K562 (cell line): ENCODE measurements around the gene MAP2. TPM values are rescaled to one million over a fixed set of nuclear protein-coding genes. Genes with fewer than 3 reads are reported as not detected.

Experiments
- ATAC-seq: fragments of 200-7000 bp; cut with Tn5 transposase; 3 replicates; pipeline ENCODE4 v1.9.1; 2020; ENCODE audit warnings: moderate library complexity
- BruUV-seq: library from RNA; stranded (reverse); fragments of 400-500 nt; replicated peaks from 2 replicates; lab custom pipeline; 2021; lab: Mats Ljungman, UMichigan
- CTCF ChIA-PET: fragments of 300-600 bp; formaldehyde crosslinking; extraction: SDS; loops from one replicate; lab custom pipeline; 2021; ENCODE audit warnings: low intra/inter-chr PET ratio; lab: Yijun Ruan, JAX
- POLR2A ChIA-PET: fragments of 300-600, 350-650 bp; sonication (Branson Sonifier 250); formaldehyde crosslinking; extraction: SDS; loops from one replicate; lab custom pipeline; 2021; ENCODE audit warnings: antibody characterized with exemption, inconsistent platforms; lab: Yijun Ruan, JAX
- DNase-seq, 4 experiments: peaks; one replicate each; pipeline versions ENCODE4 v3.0.0 to v3.0.0-alpha.2; 2011 to 2018; ENCODE audit warnings: low spot score in 3 of 4, mixed read lengths in 3 of 4; ENCODE audit errors: extremely low read depth in 1 of 4
- FAIRE-seq: peaks from 2 replicates; lab custom pipeline; 2011; peaks lifted over from hg19 to GRCh38; lab: Jason Lieb, UNC
- H2AFZ ChIP-seq: 2 replicates; pipeline ENCODE4 v1.6.0; 2011; ENCODE audit warnings: low read depth, low read length, control low read depth, inconsistent platforms
- H3K27ac ChIP-seq: fragments of 200-600 bp; 3 replicates; pipeline ENCODE4 v1.8.0; 2011; ENCODE audit warnings: low read depth, mild to moderate bottlenecking, control low read depth, inconsistent platforms, low read length, moderate library complexity, mixed read lengths; ENCODE audit errors: extremely low read depth
- H3K27me3 ChIP-seq, 2 experiments: fragments of 300-600 bp in 1 of 2; 2 replicates in 1 of 2; 3 replicates in 1 of 2; pipeline versions ENCODE4 v1.6.0 to v1.8.0; 2011; ENCODE audit warnings: inconsistent platforms in 2 of 2, low read length in 2 of 2, mild to moderate bottlenecking in 1 of 2, mixed read lengths in 1 of 2, moderate library complexity in 1 of 2; ENCODE audit not compliant: control insufficient read depth in 2 of 2, insufficient read depth in 2 of 2
- H3K36me3 ChIP-seq: fragments of 300-600 bp; 3 replicates; pipeline ENCODE4 v1.8.0; 2011; ENCODE audit warnings: mild to moderate bottlenecking, low read length, inconsistent platforms; ENCODE audit not compliant: control insufficient read depth, insufficient read depth
- H3K4me1 ChIP-seq, 2 experiments: fragments of 200-600 bp in 1 of 2; replicated peaks in 1 of 2; 2 replicates in 1 of 2; 3 replicates in 1 of 2; pipeline versions ENCODE4 v1.5.1 to v1.8.0; 2011; ENCODE audit warnings: inconsistent platforms in 2 of 2, low read length in 2 of 2, mild to moderate bottlenecking in 1 of 2, mixed read lengths in 1 of 2, moderate library complexity in 1 of 2; ENCODE audit not compliant: control insufficient read depth in 2 of 2, insufficient read depth in 2 of 2
- H3K4me2 ChIP-seq: 2 replicates; pipeline ENCODE4 v1.6.1; 2011; ENCODE audit warnings: low read length, control low read depth, inconsistent platforms, mixed read lengths; ENCODE audit not compliant: insufficient read depth
- H3K4me3 ChIP-seq: fragments of 200-600 bp; sonication (generic), shearing (Covaris generic); 2 replicates; pipeline ENCODE4 v1.5.1; 2016; ENCODE audit warnings: control low read depth, inconsistent platforms
- H3K79me2 ChIP-seq: fragments of 200-600 bp; 3 replicates; pipeline ENCODE4 v1.8.0; 2011; ENCODE audit warnings: low read length, inconsistent platforms; ENCODE audit not compliant: control insufficient read depth, insufficient read depth
- H3K9ac ChIP-seq, 2 experiments: 2 replicates each; pipeline versions ENCODE4 v1.6.0 to v1.6.1; 2011; ENCODE audit warnings: low read depth in 2 of 2, low read length in 2 of 2, control low read depth in 1 of 2, inconsistent platforms in 1 of 2, mild to moderate bottlenecking in 1 of 2, mixed read lengths in 1 of 2; ENCODE audit not compliant: insufficient read depth in 1 of 2
- H3K9me1 ChIP-seq: one replicate; pipeline ENCODE4 v1.6.0; 2011; ENCODE audit warnings: inconsistent platforms, mild to moderate bottlenecking, low read length, moderate library complexity; ENCODE audit not compliant: control insufficient read depth, insufficient read depth
- H3K9me3 ChIP-seq: replicated peaks from 2 replicates; pipeline ENCODE4 v1.5.1; 2011; ENCODE audit warnings: low read depth, low read length, inconsistent platforms; ENCODE audit not compliant: control insufficient read depth, insufficient read depth
- H4K20me1 ChIP-seq: replicated peaks from 2 replicates; pipeline ENCODE4 v1.6.1; 2011; ENCODE audit warnings: low read length, inconsistent platforms, mixed read lengths; ENCODE audit not compliant: control insufficient read depth, insufficient read depth
- L3MBTL2 ChIP-seq: fragments of 450-650 bp; IDR thresholded peaks from 2 replicates; pipeline ENCODE4 v1.6.1; 2016; ENCODE audit warnings: mild to moderate bottlenecking, moderate library complexity
- NR2C2 ChIP-seq, 2 experiments: fragments of 200-800 bp in 1 of 2; sonication (Bioruptor generic) in 1 of 2; sonication (generic) in 1 of 2; formaldehyde crosslinking in 1 of 2; IDR thresholded peaks; 2 replicates each; pipeline versions ENCODE4 v1.6.1 to v1.8.0; 2016 to 2022; ENCODE audit warnings: mild to moderate bottlenecking in 1 of 2, missing compliant biosample characterization in 1 of 2, missing genetic modification characterization in 1 of 2, missing genetic modification reagents in 1 of 2
- RAD21 ChIP-seq, 2 experiments: fragments of 250-450 bp in 1 of 2; fragments of 450-650 bp in 1 of 2; sonication (Bioruptor Pico) in 1 of 2; formaldehyde crosslinking in 1 of 2; IDR thresholded peaks in 1 of 2; conservative IDR thresholded peaks in 1 of 2; 2 replicates each; pipeline versions ENCODE4 v1.4.0 to v1.8.0; 2020 to 2022; ENCODE audit warnings: mild to moderate bottlenecking in 2 of 2, moderate library complexity in 1 of 2
- SMARCB1 ChIP-seq: IDR thresholded peaks from 2 replicates; pipeline ENCODE4 v1.6.1; 2011; ENCODE audit warnings: improper control_type of control experiment, low read depth; ENCODE audit not compliant: insufficient read length
- in situ Hi-C: fragments of 300-500 bp; cut with MboI; formaldehyde crosslinking; loops from 4 replicates; pipeline ENCODE4 v1.15.0; 2018; ENCODE audit warnings: inconsistent platforms, mixed read lengths
- intact Hi-C: fragments of 100-400 bp; cut with micrococcal nuclease; formaldehyde crosslinking; loops from 2 replicates; pipeline ENCODE4 v1.14.2; 2022
- polyA plus RNA-seq, 8 experiments: library from polyadenylated mRNA; depleted of rRNA in 4 of 8; stranded (reverse) in 5 of 8; unstranded in 3 of 8; fragments of >200 nt; fragmentation: Nextera tagmentation in 2 of 8; fragmentation: Illumina TruSeq in 1 of 8; extraction: Ambion mirVana in 2 of 8; extraction: Trizol in 1 of 8; gene quantifications; 2 replicates each; pipeline versions ENCODE4 v1.2.1 to v1.2.3, GENCODE V29; 2011 to 2014; ENCODE audit warnings: inconsistent platforms in 1 of 8, missing spikeins in 1 of 8
- total RNA-seq, 7 experiments: library from RNA; depleted of rRNA in 6 of 7; stranded (reverse); fragments of >200 nt in 6 of 7; fragmentation: Illumina TruSeq in 2 of 7; extraction: Trizol in 2 of 7; gene quantifications; 2 replicates each; pipeline versions ENCODE4 v1.2.1 to v1.2.3, GENCODE V29; 2011 to 2021; ENCODE audit warnings: low replicate concordance in 1 of 7
- TF ChIP-seq, protein P1 (sequence below): fragments of 250-450 bp; sonication (Bioruptor Pico); IDR thresholded peaks from 2 replicates; pipeline ENCODE4 v1.5.0; 2020; ENCODE audit warnings: mild to moderate bottlenecking, borderline replicate concordance
- TF ChIP-seq, protein P2 (sequence below): fragments of 250-450 bp; sonication (Bioruptor Pico); IDR thresholded peaks from 2 replicates; pipeline ENCODE4 v1.8.0; 2021; ENCODE audit warnings: borderline replicate concordance, mild to moderate bottlenecking, moderate library complexity; ENCODE audit not compliant: poor library complexity, severe bottlenecking
- TF ChIP-seq, protein P3 (sequence below): sonication (generic); IDR thresholded peaks from 2 replicates; pipeline ENCODE4 v1.6.1; 2016

MAP2 gene
- total and polyA plus RNA-seq, 9 of the 15 experiments (the other 6 are each of a cell fraction or from before 2014, with no cell fraction given), result 0.13 TPM; not detected in 8

DNA sequence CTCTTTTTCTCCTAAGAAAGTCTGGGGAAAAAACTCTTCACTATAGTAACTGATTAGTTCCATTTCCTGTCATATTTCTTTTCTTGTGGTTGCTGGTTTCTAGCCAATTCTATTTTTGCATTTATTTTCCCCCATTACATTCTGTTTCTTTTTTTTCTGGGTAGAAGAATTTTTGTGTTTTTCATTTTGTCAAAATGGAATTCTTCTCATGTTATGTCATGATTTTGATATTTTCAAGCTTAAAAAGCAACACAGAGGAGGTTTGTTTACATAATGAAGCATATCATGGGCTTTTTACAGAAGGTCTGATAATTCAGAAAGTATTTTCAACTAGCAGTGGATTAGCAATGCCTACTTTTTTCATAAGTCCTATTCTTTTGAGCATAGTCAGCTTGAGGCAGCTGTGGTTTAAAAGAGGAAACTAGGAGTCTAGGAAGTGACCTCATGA, 102.0 kb downstream of the MAP2 start:
- no peaks in the 10 kb centered on the region for H3K9me3 ChIP-seq
- ChIA-PET POLR2A (no interaction called here), CTCF (no interaction called here)
- no peak overlapping the region for H3K4me3 ChIP-seq
- no TSS peak for BruUV-seq
- in situ Hi-C loops (no loop called here), intact Hi-C loops (no loop called here)
- H3K27ac ChIP-seq, result no peak overlapping the region
- TF ChIP-seq RAD21 (CRISPR knock-in tag; conservative IDR thresholded peaks at IDR 0.05 in 1 of 2, IDR thresholded peaks at IDR 0.05 in 1 of 2), result no peak
- TF ChIP-seq, protein P1, sequence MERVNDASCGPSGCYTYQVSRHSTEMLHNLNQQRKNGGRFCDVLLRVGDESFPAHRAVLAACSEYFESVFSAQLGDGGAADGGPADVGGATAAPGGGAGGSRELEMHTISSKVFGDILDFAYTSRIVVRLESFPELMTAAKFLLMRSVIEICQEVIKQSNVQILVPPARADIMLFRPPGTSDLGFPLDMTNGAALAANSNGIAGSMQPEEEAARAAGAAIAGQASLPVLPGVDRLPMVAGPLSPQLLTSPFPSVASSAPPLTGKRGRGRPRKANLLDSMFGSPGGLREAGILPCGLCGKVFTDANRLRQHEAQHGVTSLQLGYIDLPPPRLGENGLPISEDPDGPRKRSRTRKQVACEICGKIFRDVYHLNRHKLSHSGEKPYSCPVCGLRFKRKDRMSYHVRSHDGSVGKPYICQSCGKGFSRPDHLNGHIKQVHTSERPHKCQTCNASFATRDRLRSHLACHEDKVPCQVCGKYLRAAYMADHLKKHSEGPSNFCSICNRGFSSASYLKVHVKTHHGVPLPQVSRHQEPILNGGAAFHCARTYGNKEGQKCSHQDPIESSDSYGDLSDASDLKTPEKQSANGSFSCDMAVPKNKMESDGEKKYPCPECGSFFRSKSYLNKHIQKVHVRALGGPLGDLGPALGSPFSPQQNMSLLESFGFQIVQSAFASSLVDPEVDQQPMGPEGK (CRISPR knock-in tag), result no peak
- no peak for TF ChIP-seq L3MBTL2
- TF ChIP-seq, protein P2, sequence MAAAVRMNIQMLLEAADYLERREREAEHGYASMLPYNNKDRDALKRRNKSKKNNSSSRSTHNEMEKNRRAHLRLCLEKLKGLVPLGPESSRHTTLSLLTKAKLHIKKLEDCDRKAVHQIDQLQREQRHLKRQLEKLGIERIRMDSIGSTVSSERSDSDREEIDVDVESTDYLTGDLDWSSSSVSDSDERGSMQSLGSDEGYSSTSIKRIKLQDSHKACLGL (CRISPR knock-in tag), result no peak
- no peak for TF ChIP-seq NR2C2 (CRISPR knock-in tag; IDR thresholded peaks at IDR 0.05)
- TF ChIP-seq NR2C2 (tag; IDR thresholded peaks at IDR 0.05), result no peak
- no peak for TF ChIP-seq SMARCB1
- TF ChIP-seq, protein P3, sequence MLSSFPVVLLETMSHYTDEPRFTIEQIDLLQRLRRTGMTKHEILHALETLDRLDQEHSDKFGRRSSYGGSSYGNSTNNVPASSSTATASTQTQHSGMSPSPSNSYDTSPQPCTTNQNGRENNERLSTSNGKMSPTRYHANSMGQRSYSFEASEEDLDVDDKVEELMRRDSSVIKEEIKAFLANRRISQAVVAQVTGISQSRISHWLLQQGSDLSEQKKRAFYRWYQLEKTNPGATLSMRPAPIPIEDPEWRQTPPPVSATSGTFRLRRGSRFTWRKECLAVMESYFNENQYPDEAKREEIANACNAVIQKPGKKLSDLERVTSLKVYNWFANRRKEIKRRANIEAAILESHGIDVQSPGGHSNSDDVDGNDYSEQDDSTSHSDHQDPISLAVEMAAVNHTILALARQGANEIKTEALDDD, result no peak
- no peak overlapping the region for H3K9ac ChIP-seq
- H3K4me2 ChIP-seq, result no peak overlapping the region
- H3K36me3 ChIP-seq, result no peaks in the 10 kb centered on the region
- DNase-seq, result no peak
- no peaks in the 10 kb centered on the region for H3K79me2 ChIP-seq
- no peaks in the 10 kb centered on the region for H3K27me3 ChIP-seq
- ATAC-seq, result no peak
- H4K20me1 ChIP-seq, result no peaks in the 10 kb centered on the region
- H3K4me1 ChIP-seq, result no peaks in the 10 kb centered on the region
- FAIRE-seq, result no peak
- no peak overlapping the region for H2AFZ ChIP-seq
- H3K9me1 ChIP-seq, result no peaks in the 10 kb centered on the region
